GM12878 (cell line): ENCODE data around the gene YY1.

Experiments
- BACH1 ChIP-seq: fragments of 450-650 bp; IDR thresholded peaks from 2 replicates; pipeline ENCODE4 v1.6.1; 2017; ENCODE audit warnings: mild to moderate bottlenecking, borderline replicate concordance
- EP300 ChIP-seq, 2 experiments: fragments of 150-350 bp in 1 of 2; IDR thresholded peaks; 2 replicates each; pipeline ENCODE4 v1.6.1; 2011 to 2012; ENCODE audit warnings: low read depth in 2 of 2, low read length in 2 of 2, borderline replicate concordance in 1 of 2, improper control_type of control experiment in 1 of 2, inconsistent platforms in 1 of 2; ENCODE audit not compliant: control insufficient read depth in 1 of 2
- EZH2 ChIP-seq: IDR thresholded peaks from 2 replicates; pipeline ENCODE4 v1.6.1; 2012; ENCODE audit warnings: low read depth, mild to moderate bottlenecking, control low read depth, inconsistent platforms, low read length, borderline replicate concordance; ENCODE audit not compliant: control insufficient read depth
- MYC ChIP-seq: IDR thresholded peaks from 2 replicates; pipeline ENCODE4 v1.6.1; 2011; ENCODE audit warnings: mild to moderate bottlenecking, low read length, moderate library complexity, inconsistent platforms; ENCODE audit not compliant: insufficient read depth, insufficient replicate concordance, insufficient read length, severe bottlenecking
- POLR2AphosphoS5 ChIP-seq: IDR thresholded peaks from 2 replicates; pipeline ENCODE4 v1.6.1; 2011; ENCODE audit warnings: mild to moderate bottlenecking, low read length, inconsistent platforms
- RFX5 ChIP-seq: IDR thresholded peaks from 2 replicates; pipeline ENCODE4 v1.6.1; 2011; ENCODE audit warnings: low read depth, low read length, improper control_type of control experiment
- SIN3A ChIP-seq: IDR thresholded peaks from 2 replicates; pipeline ENCODE4 v1.6.1; 2012; ENCODE audit warnings: low read depth, low read length, improper control_type of control experiment
- TBL1XR1 ChIP-seq: IDR thresholded peaks from 2 replicates; pipeline ENCODE4 v1.6.1; 2012; ENCODE audit warnings: low read depth, low read length, improper control_type of control experiment
- TF ChIP-seq, protein P1 (sequence below), 3 experiments: IDR thresholded peaks in 2 of 3; conservative IDR thresholded peaks in 1 of 3; 2 replicates each; pipeline ENCODE4 v1.5.1; 2011; ENCODE audit warnings: low read depth in 3 of 3, low read length in 3 of 3, mild to moderate bottlenecking in 3 of 3, control low read depth in 2 of 3, moderate library complexity in 2 of 3, inconsistent platforms in 1 of 3, mixed read lengths in 1 of 3; ENCODE audit not compliant: control insufficient read depth in 2 of 3, insufficient read depth in 1 of 3; ENCODE audit errors: extremely low read depth in 1 of 3

DNA sequence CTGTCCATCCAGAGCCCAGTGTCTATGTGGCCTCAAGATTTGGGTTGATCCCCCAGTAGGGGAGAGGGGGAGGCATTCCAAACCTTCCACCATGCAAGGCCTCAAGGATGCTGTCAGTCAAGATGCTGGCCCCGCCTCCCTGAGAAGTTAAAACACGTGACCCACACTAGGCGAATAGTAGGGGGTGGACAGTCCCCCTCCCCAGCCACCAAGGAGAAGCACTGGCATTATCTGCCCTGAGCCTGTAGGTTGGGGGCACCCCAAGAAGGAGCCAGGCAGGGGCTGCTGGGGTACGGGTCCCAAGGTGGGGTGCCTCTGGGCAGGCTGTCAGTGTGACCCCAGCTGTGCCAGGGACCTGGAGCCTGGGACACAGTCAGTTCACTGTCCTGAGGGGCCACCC is 65.0 kb downstream of the YY1 start:
- no peak for TF ChIP-seq RFX5
- TF ChIP-seq MYC, result no peak
- TF ChIP-seq TBL1XR1, result no peak
- TF ChIP-seq, protein P1, sequence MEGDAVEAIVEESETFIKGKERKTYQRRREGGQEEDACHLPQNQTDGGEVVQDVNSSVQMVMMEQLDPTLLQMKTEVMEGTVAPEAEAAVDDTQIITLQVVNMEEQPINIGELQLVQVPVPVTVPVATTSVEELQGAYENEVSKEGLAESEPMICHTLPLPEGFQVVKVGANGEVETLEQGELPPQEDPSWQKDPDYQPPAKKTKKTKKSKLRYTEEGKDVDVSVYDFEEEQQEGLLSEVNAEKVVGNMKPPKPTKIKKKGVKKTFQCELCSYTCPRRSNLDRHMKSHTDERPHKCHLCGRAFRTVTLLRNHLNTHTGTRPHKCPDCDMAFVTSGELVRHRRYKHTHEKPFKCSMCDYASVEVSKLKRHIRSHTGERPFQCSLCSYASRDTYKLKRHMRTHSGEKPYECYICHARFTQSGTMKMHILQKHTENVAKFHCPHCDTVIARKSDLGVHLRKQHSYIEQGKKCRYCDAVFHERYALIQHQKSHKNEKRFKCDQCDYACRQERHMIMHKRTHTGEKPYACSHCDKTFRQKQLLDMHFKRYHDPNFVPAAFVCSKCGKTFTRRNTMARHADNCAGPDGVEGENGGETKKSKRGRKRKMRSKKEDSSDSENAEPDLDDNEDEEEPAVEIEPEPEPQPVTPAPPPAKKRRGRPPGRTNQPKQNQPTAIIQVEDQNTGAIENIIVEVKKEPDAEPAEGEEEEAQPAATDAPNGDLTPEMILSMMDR (IDR thresholded peaks at IDR 0.05 in 2 of 3, conservative IDR thresholded peaks at IDR 0.05 in 1 of 3; ENCODE audit: control insufficient read depth in 2 of 3, extremely low read depth in 1 of 3, insufficient read depth in 1 of 3, low read depth in 3 of 3, low read length in 3 of 3), result no peak
- TF ChIP-seq EP300 (IDR thresholded peaks at IDR 0.05; ENCODE audit: borderline replicate concordance in 1 of 2, control insufficient read depth in 1 of 2, low read depth in 2 of 2, low read length in 2 of 2), result no peak
- TF ChIP-seq POLR2AphosphoS5, result no peak
- TF ChIP-seq SIN3A, result no peak
- no peak for TF ChIP-seq BACH1
- no peak for TF ChIP-seq EZH2
